IMR-90 (cell line): ENCODE results near the gene TGM5.

ENCODE experiments used
- BHLHE40 ChIP-seq: fragments of 150-350 bp; IDR thresholded peaks from 2 replicates; pipeline ENCODE4 v1.6.1; 2016; ENCODE audit warnings: mild to moderate bottlenecking, low read depth, low read length
- CEBPB ChIP-seq: IDR thresholded peaks from 2 replicates; pipeline ENCODE4 v1.6.1; 2012; ENCODE audit warnings: low read depth, low read length, improper control_type of control experiment
- CHD1 ChIP-seq: IDR thresholded peaks from 2 replicates; pipeline ENCODE4 v1.6.1; 2012; ENCODE audit warnings: low read depth, low read length, improper control_type of control experiment
- FOS ChIP-seq: fragments of 150-350 bp; IDR thresholded peaks from 2 replicates; pipeline ENCODE4 v1.6.1; 2016; ENCODE audit warnings: low read depth, low read length
- MAFK ChIP-seq: IDR thresholded peaks from 2 replicates; pipeline ENCODE4 v1.6.1; 2012; ENCODE audit warnings: low read depth, low read length, improper control_type of control experiment
- MXI1 ChIP-seq: IDR thresholded peaks from 2 replicates; pipeline ENCODE4 v1.6.1; 2012; ENCODE audit warnings: low read depth, mild to moderate bottlenecking, low read length, moderate library complexity, borderline replicate concordance
- NFE2L2 ChIP-seq: fragments of 150-350 bp; IDR thresholded peaks from 2 replicates; pipeline ENCODE4 v1.6.1; 2016; ENCODE audit warnings: low read depth, mild to moderate bottlenecking, low read length
- POLR2A ChIP-seq: IDR thresholded peaks from 2 replicates; pipeline ENCODE4 v1.6.1; 2012; ENCODE audit warnings: mild to moderate bottlenecking, low read depth, low read length
- RAD21 ChIP-seq: IDR thresholded peaks from 2 replicates; pipeline ENCODE4 v1.6.1; 2012; ENCODE audit warnings: low read length, improper control_type of control experiment
- RCOR1 ChIP-seq: IDR thresholded peaks from 2 replicates; pipeline ENCODE4 v1.6.1; 2012; ENCODE audit warnings: mild to moderate bottlenecking, low read length, improper control_type of control experiment; ENCODE audit not compliant: insufficient replicate concordance
- RFX5 ChIP-seq: IDR thresholded peaks from 2 replicates; pipeline ENCODE4 v1.8.0; 2012; ENCODE audit warnings: low read depth, mild to moderate bottlenecking, low read length, moderate library complexity
- SMC3 ChIP-seq: fragments of 150-350 bp; IDR thresholded peaks from 2 replicates; pipeline ENCODE4 v1.6.1; 2016; ENCODE audit warnings: low read depth, mild to moderate bottlenecking, antibody characterized with exemption, low read length, moderate library complexity
- TF ChIP-seq, protein P1 (sequence below): fragments of 150-350 bp; IDR thresholded peaks from 2 replicates; pipeline ENCODE4 v1.6.1; 2017; ENCODE audit warnings: mild to moderate bottlenecking, antibody characterized with exemption, low read length, low read depth
- TF ChIP-seq, protein P2 (sequence below): conservative IDR thresholded peaks from 2 replicates; pipeline ENCODE4 v1.5.1; 2012; ENCODE audit warnings: mild to moderate bottlenecking, low read depth, low read length, improper control_type of control experiment

DNA sequence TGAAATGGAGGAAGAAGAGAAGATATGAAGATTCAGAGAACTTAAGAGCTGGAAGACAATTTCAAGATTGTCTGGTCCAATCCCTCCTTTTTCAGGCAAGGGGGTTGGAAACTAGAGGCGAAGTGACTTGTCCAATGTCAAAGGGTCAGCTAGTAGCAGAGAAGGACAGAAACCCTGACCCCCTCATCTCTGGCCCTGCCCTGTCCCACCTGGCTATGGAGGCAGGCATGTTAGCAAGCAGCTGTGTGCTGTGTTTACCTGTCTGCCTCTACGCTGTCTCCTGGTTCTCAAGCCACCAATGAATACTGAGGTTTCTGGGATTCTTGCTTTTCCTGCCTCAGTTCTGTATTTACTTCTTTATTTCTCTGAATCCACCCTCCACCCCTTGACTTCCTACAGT lies 342 bp downstream of the TGM5 start:
- no peak for TF ChIP-seq POLR2A
- TF ChIP-seq, protein P1, sequence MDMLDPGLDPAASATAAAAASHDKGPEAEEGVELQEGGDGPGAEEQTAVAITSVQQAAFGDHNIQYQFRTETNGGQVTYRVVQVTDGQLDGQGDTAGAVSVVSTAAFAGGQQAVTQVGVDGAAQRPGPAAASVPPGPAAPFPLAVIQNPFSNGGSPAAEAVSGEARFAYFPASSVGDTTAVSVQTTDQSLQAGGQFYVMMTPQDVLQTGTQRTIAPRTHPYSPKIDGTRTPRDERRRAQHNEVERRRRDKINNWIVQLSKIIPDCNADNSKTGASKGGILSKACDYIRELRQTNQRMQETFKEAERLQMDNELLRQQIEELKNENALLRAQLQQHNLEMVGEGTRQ = no peak
- TF ChIP-seq, protein P2, sequence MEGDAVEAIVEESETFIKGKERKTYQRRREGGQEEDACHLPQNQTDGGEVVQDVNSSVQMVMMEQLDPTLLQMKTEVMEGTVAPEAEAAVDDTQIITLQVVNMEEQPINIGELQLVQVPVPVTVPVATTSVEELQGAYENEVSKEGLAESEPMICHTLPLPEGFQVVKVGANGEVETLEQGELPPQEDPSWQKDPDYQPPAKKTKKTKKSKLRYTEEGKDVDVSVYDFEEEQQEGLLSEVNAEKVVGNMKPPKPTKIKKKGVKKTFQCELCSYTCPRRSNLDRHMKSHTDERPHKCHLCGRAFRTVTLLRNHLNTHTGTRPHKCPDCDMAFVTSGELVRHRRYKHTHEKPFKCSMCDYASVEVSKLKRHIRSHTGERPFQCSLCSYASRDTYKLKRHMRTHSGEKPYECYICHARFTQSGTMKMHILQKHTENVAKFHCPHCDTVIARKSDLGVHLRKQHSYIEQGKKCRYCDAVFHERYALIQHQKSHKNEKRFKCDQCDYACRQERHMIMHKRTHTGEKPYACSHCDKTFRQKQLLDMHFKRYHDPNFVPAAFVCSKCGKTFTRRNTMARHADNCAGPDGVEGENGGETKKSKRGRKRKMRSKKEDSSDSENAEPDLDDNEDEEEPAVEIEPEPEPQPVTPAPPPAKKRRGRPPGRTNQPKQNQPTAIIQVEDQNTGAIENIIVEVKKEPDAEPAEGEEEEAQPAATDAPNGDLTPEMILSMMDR = no peak
- no peak for TF ChIP-seq RAD21
- no peak for TF ChIP-seq MAFK
- TF ChIP-seq CEBPB = no peak
- TF ChIP-seq SMC3 = no peak
- no peak for TF ChIP-seq BHLHE40
- no peak for TF ChIP-seq RFX5
- no peak for TF ChIP-seq FOS
- no peak for TF ChIP-seq RCOR1
- TF ChIP-seq CHD1 = no peak
- TF ChIP-seq NFE2L2 = no peak
- no peak for TF ChIP-seq MXI1
